ENCODE results near the gene ZC2HC1C.

DNA sequence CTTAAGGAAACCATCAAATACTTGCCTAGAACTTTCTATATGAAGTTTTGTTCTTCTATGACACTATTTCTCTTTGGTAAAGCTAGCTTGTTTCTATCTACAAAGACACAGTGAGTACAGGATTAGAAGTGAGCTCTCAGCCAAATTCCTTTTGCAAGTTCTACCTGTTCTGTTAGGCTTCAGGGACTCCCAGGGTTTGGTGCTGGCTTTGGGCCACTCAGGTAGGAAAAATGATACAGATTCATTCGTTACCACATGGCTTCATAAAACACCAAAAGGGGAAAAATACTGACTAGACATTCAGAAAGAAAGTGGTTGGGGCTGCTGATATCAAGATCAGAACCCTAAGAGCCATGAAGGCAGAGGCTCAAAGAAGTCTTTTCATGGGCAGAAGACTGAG, 13.8 kb downstream of the ZC2HC1C start:
- TF ChIP-seq TFCP2L1 (CRISPR knock-in tag; IDR thresholded peaks at IDR 0.05) = no peak
- TF ChIP-seq EP300 (IDR thresholded peaks at IDR 0.05) = no peak
- TF ChIP-seq RAD21 (conservative IDR thresholded peaks at IDR 0.05 in 1 of 2, IDR thresholded peaks at IDR 0.05 in 1 of 2) = no peak
- no peak for TF ChIP-seq CTCF (IDR thresholded peaks at IDR 0.05)
- TF ChIP-seq MYC (IDR thresholded peaks at IDR 0.05; ENCODE audit: borderline replicate concordance, low read length) = no peak
- no peak for TF ChIP-seq PHF8 (IDR thresholded peaks at IDR 0.05; ENCODE audit: borderline replicate concordance, low read depth)
- no peak for TF ChIP-seq CBX8 (IDR thresholded peaks at IDR 0.05)
- TF ChIP-seq USF2 (IDR thresholded peaks at IDR 0.05) = no peak
- TF ChIP-seq JUN (IDR thresholded peaks at IDR 0.05) = no peak
- TF ChIP-seq RNF2 (IDR thresholded peaks at IDR 0.05; ENCODE audit: borderline replicate concordance, low read depth) = no peak
- TF ChIP-seq, protein P1, sequence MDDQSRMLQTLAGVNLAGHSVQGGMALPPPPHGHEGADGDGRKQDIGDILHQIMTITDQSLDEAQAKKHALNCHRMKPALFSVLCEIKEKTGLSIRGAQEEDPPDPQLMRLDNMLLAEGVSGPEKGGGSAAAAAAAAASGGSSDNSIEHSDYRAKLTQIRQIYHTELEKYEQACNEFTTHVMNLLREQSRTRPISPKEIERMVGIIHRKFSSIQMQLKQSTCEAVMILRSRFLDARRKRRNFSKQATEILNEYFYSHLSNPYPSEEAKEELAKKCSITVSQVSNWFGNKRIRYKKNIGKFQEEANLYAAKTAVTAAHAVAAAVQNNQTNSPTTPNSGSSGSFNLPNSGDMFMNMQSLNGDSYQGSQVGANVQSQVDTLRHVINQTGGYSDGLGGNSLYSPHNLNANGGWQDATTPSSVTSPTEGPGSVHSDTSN (IDR thresholded peaks at IDR 0.05) = no peak
- no peak for TF ChIP-seq NFE2L2 (conservative IDR thresholded peaks at IDR 0.05; ENCODE audit: low read length)
- no peak for TF ChIP-seq FOSL2 (IDR thresholded peaks at IDR 0.05)
- TF ChIP-seq FOSL2 (CRISPR knock-in tag; IDR thresholded peaks at IDR 0.05) = no peak
